ENCODE data around the gene CHD8. TPM values are rescaled to one million over a fixed set of nuclear protein-coding genes. Genes with fewer than 3 reads are reported as not detected.
A peak's percentile ranks its signal among the peaks of the same experiment; 100 is the strongest.

Gene CHD8
- total and polyA plus RNA-seq, 2 of the 13 experiments (the other 11 are each of a cell fraction or from before 2014, with no cell fraction given): 35.1 to 79.6 TPM

- TF ChIP-seq, protein P1, sequence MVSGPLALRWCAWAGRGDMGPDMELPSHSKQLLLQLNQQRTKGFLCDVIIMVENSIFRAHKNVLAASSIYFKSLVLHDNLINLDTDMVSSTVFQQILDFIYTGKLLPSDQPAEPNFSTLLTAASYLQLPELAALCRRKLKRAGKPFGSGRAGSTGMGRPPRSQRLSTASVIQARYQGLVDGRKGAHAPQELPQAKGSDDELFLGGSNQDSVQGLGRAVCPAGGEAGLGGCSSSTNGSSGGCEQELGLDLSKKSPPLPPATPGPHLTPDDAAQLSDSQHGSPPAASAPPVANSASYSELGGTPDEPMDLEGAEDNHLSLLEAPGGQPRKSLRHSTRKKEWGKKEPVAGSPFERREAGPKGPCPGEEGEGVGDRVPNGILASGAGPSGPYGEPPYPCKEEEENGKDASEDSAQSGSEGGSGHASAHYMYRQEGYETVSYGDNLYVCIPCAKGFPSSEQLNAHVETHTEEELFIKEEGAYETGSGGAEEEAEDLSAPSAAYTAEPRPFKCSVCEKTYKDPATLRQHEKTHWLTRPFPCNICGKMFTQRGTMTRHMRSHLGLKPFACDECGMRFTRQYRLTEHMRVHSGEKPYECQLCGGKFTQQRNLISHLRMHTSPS (CRISPR knock-in tag; IDR thresholded peaks at IDR 0.05; ENCODE audit: low read depth): 0 out of 2 replicates have a peak, but pooled peaks have one; percentile 21
- TF ChIP-seq FOXA1 (IDR thresholded peaks at IDR 0.05) (no peak), FOXA1 (CRISPR knock-in tag; IDR thresholded peaks at IDR 0.05) (no peak; the same call in 1 of the 2 replicates), ZNF839 (CRISPR knock-in tag; IDR thresholded peaks at IDR 0.05; ENCODE audit: borderline replicate concordance) (peak; percentile 31; the same call in 1 of the 2 replicates), DPF2 (CRISPR knock-in tag; IDR thresholded peaks at IDR 0.05; ENCODE audit: borderline replicate concordance, low read depth) (no peak), ZNF264 (CRISPR knock-in tag; IDR thresholded peaks at IDR 0.05) (peak; percentile 17; the same call in 1 of the 2 replicates), TCF7L2 (IDR thresholded peaks at IDR 0.05; ENCODE audit: low read depth, low read length) (no peak), GFI1 (CRISPR knock-in tag; IDR thresholded peaks at IDR 0.05; ENCODE audit: borderline replicate concordance) (peak; percentile 77; the same call in 1 of the 2 replicates), HOXA3 (CRISPR knock-in tag; IDR thresholded peaks at IDR 0.05) (peak; percentile 95), NR2F1 (CRISPR knock-in tag; IDR thresholded peaks at IDR 0.05) (peak in 1 of 2 experiments; percentile 23; a peak in 2 of 4 replicates), REL (CRISPR knock-in tag; conservative IDR thresholded peaks at IDR 0.05) (peak; percentile 83; the same call in 1 of the 2 replicates), ZNF530 (CRISPR knock-in tag; IDR thresholded peaks at IDR 0.05; ENCODE audit: low read depth) (no peak), NONO (IDR thresholded peaks at IDR 0.05) (no peak), NONO (CRISPR knock-in tag; conservative IDR thresholded peaks at IDR 0.05) (peak; percentile 94), ZNF652 (CRISPR knock-in tag; IDR thresholded peaks at IDR 0.05; ENCODE audit: borderline replicate concordance, low read depth) (no peak), TBX2 (CRISPR knock-in tag; IDR thresholded peaks at IDR 0.05; ENCODE audit: borderline replicate concordance) (peak; percentile 90), NFE2L2 (IDR thresholded peaks at IDR 0.05; ENCODE audit: low read length) (no peak)
- TF ChIP-seq, protein P2, sequence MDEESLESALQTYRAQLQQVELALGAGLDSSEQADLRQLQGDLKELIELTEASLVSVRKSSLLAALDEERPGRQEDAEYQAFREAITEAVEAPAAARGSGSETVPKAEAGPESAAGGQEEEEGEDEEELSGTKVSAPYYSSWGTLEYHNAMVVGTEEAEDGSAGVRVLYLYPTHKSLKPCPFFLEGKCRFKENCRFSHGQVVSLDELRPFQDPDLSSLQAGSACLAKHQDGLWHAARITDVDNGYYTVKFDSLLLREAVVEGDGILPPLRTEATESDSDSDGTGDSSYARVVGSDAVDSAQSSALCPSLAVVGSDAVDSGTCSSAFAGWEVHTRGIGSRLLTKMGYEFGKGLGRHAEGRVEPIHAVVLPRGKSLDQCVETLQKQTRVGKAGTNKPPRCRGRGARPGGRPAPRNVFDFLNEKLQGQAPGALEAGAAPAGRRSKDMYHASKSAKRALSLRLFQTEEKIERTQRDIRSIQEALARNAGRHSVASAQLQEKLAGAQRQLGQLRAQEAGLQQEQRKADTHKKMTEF (CRISPR knock-in tag; IDR thresholded peaks at IDR 0.05): peak; percentile 95
- TF ChIP-seq, protein P3, sequence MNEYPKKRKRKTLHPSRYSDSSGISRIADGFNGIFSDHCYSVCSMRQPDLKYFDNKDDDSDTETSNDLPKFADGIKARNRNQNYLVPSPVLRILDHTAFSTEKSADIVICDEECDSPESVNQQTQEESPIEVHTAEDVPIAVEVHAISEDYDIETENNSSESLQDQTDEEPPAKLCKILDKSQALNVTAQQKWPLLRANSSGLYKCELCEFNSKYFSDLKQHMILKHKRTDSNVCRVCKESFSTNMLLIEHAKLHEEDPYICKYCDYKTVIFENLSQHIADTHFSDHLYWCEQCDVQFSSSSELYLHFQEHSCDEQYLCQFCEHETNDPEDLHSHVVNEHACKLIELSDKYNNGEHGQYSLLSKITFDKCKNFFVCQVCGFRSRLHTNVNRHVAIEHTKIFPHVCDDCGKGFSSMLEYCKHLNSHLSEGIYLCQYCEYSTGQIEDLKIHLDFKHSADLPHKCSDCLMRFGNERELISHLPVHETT (CRISPR knock-in tag; conservative IDR thresholded peaks at IDR 0.05): no peak; the same call in 1 of the 2 replicates
- TF ChIP-seq, protein P4, sequence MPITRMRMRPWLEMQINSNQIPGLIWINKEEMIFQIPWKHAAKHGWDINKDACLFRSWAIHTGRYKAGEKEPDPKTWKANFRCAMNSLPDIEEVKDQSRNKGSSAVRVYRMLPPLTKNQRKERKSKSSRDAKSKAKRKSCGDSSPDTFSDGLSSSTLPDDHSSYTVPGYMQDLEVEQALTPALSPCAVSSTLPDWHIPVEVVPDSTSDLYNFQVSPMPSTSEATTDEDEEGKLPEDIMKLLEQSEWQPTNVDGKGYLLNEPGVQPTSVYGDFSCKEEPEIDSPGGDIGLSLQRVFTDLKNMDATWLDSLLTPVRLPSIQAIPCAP (CRISPR knock-in tag; IDR thresholded peaks at IDR 0.05; ENCODE audit: low read depth): no peak
- TF ChIP-seq, protein P5, sequence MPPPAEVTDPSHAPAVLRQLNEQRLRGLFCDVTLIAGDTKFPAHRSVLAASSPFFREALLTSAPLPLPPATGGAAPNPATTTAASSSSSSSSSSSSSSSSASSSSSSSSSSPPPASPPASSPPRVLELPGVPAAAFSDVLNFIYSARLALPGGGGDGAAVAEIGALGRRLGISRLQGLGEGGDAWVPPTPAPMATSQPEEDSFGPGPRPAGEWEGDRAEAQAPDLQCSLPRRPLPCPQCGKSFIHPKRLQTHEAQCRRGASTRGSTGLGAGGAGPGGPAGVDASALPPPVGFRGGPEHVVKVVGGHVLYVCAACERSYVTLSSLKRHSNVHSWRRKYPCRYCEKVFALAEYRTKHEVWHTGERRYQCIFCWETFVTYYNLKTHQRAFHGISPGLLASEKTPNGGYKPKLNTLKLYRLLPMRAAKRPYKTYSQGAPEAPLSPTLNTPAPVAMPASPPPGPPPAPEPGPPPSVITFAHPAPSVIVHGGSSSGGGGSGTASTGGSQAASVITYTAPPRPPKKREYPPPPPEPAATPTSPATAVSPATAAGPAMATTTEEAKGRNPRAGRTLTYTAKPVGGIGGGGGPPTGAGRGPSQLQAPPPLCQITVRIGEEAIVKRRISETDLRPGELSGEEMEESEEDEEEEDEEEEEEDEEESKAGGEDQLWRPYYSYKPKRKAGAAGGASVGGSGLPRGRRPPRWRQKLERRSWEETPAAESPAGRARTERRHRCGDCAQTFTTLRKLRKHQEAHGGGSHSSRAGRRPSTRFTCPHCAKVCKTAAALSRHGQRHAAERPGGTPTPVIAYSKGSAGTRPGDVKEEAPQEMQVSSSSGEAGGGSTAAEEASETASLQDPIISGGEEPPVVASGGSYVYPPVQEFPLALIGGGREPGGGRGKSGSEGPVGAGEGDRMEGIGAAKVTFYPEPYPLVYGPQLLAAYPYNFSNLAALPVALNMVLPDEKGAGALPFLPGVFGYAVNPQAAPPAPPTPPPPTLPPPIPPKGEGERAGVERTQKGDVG (CRISPR knock-in tag; IDR thresholded peaks at IDR 0.05; ENCODE audit: borderline replicate concordance): no peak
These were observed at the start of gene CHD8 (continued) for GRCh38 chr14:21455912-21456667.
